Left lung (tissue), 10 donors: Measurements from ENCODE around the gene RBMS3. TPM values are rescaled to one million over a fixed set of nuclear protein-coding genes. Genes with fewer than 3 reads are reported as not detected.

ENCODE experiments used
- ATAC-seq: fragments of 200-7000 bp; cut with Tn5 transposase; one replicate; pipeline ENCODE4 v1.9.1; 2020; ENCODE audit warnings: moderate library complexity
- DNase-seq, 4 donors: peaks; one replicate each; pipeline ENCODE4 v3.0.0-alpha.2; 2013 to 2020
- H3K27ac ChIP-seq, 2 donors: fragments of 200-600 bp; sonication (generic) in 1 of 2; one replicate each; pipeline versions ENCODE4 v1.5.0 to v1.8.0; 2020 to 2021
- H3K27me3 ChIP-seq, 2 donors: fragments of 200-600 bp; sonication (generic) in 1 of 2; one replicate each; pipeline versions ENCODE4 v1.5.0 to v1.8.0; 2020 to 2021
- H3K36me3 ChIP-seq, 2 donors: fragments of 200-600 bp; sonication (generic) in 1 of 2; one replicate each; pipeline versions ENCODE4 v1.5.0 to v1.8.0; 2020 to 2021
- H3K4me1 ChIP-seq, 2 donors: fragments of 200-600 bp; one replicate each; pipeline ENCODE4 v1.8.0; 2021
- H3K4me3 ChIP-seq, 2 donors: fragments of 200-600 bp; sonication (generic) in 1 of 2; one replicate each; pipeline versions ENCODE4 v1.5.0 to v1.8.0; 2020 to 2021; ENCODE audit warnings: mild to moderate bottlenecking in 1 of 2
- H3K9me3 ChIP-seq, 2 donors: fragments of 200-600 bp; sonication (generic) in 1 of 2; one replicate each; pipeline versions ENCODE4 v1.5.0 to v1.8.0; 2020 to 2021
- intact Hi-C, 2 donors: fragments of 100-400 bp; cut with DNase I; formaldehyde crosslinking; loops; one replicate each; pipeline versions ENCODE4 v1.11.2 to v1.14.2; 2022
- polyA plus RNA-seq, 6 donors: library from polyadenylated mRNA; unstranded; fragments of 120-200 nt; gene quantifications; one replicate each; pipeline ENCODE4 v1.2.1, GENCODE V29; 2013; ENCODE audit not compliant: insufficient read length in 6 of 6
- total RNA-seq, 2 donors: library from RNA; stranded (reverse); fragmentation: NEBNext Ultra II Directional; extraction: Animal tissue kit (Norgen Biotek cat#: 25700); gene quantifications; one replicate each; pipeline ENCODE4 v1.2.1, GENCODE V29; 2021
- TF ChIP-seq, protein P1 (sequence below), 2 donors: fragments of 200-600 bp; sonication (generic) in 1 of 2; IDR thresholded peaks; one replicate each; pipeline versions ENCODE4 v1.5.0 to v1.8.0; 2021; ENCODE audit warnings: antibody characterized with exemption in 2 of 2
- donor health status: DM: no; HTN: yes; CAD: no.
- donor health status: DM: no; HTN: no; CAD: no.

RBMS3 gene
- total and polyA plus RNA-seq, 8 donors = 27.1 to 51.6 (median 37.6) TPM

DNA sequence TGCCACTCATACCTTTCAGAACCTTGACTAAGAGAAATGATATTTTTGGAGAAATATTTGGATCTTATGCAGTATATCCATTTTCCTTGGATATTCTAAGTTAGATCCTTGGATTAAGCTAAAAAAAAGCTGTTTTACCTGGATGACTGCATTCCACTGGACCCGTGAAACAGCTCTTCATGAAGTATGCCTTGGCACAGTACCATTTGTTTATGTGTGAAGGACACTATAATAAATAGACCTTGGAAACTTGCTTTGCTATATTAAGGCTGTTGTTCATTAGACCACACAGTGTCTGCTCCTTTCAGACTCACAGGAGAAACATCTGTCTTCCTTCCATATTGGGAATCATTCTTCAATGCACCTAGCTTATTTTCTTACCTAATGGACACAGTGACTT is 674.5 kb downstream of the RBMS3 start:
- TF ChIP-seq, protein P1, sequence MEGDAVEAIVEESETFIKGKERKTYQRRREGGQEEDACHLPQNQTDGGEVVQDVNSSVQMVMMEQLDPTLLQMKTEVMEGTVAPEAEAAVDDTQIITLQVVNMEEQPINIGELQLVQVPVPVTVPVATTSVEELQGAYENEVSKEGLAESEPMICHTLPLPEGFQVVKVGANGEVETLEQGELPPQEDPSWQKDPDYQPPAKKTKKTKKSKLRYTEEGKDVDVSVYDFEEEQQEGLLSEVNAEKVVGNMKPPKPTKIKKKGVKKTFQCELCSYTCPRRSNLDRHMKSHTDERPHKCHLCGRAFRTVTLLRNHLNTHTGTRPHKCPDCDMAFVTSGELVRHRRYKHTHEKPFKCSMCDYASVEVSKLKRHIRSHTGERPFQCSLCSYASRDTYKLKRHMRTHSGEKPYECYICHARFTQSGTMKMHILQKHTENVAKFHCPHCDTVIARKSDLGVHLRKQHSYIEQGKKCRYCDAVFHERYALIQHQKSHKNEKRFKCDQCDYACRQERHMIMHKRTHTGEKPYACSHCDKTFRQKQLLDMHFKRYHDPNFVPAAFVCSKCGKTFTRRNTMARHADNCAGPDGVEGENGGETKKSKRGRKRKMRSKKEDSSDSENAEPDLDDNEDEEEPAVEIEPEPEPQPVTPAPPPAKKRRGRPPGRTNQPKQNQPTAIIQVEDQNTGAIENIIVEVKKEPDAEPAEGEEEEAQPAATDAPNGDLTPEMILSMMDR (IDR thresholded peaks at IDR 0.05) = no peak
- H3K27ac ChIP-seq = no peak overlapping the region
- intact Hi-C loops = no loop called here
- ATAC-seq = peak; percentile 50
- no peaks in the 10 kb centered on the region for H3K4me1 ChIP-seq
- H3K36me3 ChIP-seq = no peaks in the 10 kb centered on the region
- DNase-seq = no peak
- no peaks in the 10 kb centered on the region for H3K9me3 ChIP-seq
- H3K27me3 ChIP-seq = no peaks in the 10 kb centered on the region
- no peak overlapping the region for H3K4me3 ChIP-seq

DNA sequence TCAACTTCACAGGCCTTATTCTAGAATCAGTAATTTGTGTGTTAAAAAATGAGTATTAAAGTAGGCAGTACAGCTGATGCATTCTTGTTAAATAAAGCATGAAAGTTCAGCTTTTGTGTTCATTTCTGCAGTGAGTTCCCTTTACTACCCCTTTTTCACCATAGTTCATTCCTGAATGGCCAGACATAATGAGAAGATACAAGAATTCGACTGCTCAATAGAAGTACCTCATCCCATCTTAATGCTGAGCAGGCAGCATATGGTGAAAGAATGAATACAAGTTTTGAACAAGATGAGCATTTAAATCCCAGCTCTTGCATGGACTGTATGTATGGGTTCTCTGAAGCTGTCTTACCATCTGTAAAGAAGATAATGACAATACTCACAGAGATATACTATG is 677.9 kb downstream of the RBMS3 start:
- Histone ChIP-seq H3K4me1 (no peaks in the 10 kb centered on the region), H3K27ac (no peak overlapping the region), H3K9me3 (no peaks in the 10 kb centered on the region), H3K36me3 (no peaks in the 10 kb centered on the region), H3K4me3 (no peak overlapping the region), H3K27me3 (no peaks in the 10 kb centered on the region)
- TF ChIP-seq, protein P1 (IDR thresholded peaks at IDR 0.05) = no peak
- ATAC-seq = no peak
- intact Hi-C loops = no loop called here
- no peak for DNase-seq

DNA sequence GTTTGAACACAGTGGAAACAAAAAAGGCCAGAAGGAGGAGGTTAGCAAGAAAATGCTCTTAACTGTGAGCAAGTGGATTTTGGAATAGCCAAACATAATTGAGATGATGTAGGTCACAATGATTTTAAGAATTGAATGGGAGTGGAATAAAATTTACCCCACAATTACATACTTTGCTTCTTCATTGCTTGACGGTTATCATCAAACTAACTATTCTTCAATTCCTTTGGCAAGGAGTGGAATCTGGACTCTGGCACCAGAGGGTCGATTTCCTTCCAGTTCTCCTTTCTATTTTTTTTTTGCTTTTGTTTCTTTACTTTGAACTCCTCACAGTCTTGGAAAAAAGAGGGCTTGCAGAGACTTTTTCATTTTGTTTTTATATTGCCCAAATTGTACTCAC is 691.0 kb downstream of the RBMS3 start:
- H3K9me3 ChIP-seq = peaks cover 0 to 5% of the 10 kb centered on the region in 2 donors
- H3K27me3 ChIP-seq = no peaks in the 10 kb centered on the region
- no peak overlapping the region for H3K4me3 ChIP-seq
- no peak for ATAC-seq
- TF ChIP-seq, protein P1 (IDR thresholded peaks at IDR 0.05) = no peak
- intact Hi-C loops = no loop called here
- H3K36me3 ChIP-seq = no peaks in the 10 kb centered on the region
- peak overlapping the region in 1 of 2 donors; percentile 61 for H3K27ac ChIP-seq
- H3K4me1 ChIP-seq = no peaks in the 10 kb centered on the region
- DNase-seq = no peak

DNA sequence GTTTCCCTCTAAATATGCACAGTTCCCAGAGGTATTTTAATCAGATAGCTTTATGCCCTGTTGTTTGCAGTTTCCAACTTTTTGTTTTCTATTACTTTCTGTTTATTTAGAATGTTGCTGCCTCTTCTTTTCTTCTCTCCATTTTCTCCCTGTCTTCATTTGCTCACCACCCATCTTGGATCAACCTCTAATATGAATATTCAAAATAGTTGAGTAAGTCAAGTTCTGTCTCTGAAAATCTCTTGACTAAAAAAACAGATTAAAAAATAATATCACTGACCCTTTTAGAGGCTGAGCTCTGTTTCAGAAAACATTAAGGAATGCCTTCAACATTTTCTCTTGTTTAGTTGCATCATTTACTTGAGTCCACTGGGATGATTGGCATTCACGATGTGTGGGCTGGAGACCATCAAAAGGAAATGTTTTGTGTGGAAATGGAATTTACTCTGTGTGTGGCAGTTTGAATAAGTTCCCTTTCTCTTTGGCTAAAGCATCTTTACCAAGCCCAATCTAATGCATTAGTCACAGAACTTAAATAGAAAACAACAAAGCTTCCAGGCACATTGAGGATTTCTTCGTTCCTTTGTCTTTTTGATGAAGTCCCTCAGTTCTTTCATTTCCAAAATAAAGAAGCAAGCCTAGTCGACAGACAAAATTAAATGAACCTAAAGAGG is 691.6 kb downstream of the RBMS3 start:
- no peaks in the 10 kb centered on the region for H3K27me3 ChIP-seq
- ATAC-seq (peak; percentile 64), DNase-seq (no peak)
- TF ChIP-seq, protein P1 (IDR thresholded peaks at IDR 0.05) = no peak
- no peaks in the 10 kb centered on the region for H3K4me1 ChIP-seq
- no peaks in the 10 kb centered on the region for H3K36me3 ChIP-seq
- H3K27ac ChIP-seq = peak overlapping the region in 1 of 2 donors; percentile 61
- intact Hi-C loops = no loop called here
- H3K9me3 ChIP-seq = peaks cover 0 to 5% of the 10 kb centered on the region in 2 donors
- H3K4me3 ChIP-seq = no peak overlapping the region

DNA sequence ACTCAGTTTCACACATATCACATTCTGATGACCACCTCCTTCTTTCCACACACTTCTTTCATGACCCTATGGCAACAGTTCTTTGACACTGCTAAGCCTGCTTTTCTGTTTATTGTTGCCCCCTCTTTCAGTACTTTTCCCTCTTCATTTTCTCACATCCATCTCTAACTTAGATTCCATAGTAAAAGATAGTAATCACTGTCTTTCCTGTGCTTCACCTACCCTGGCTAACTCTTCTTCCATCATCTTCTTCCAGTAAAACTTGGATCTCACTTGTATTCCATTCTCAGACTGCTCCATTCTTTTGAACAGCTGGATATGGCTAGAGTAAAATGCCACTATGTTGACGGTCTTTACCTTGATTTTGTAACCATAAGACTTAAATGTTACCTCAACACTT is 692.9 kb downstream of the RBMS3 start:
- Histone ChIP-seq H3K27me3 (no peaks in the 10 kb centered on the region), H3K36me3 (no peaks in the 10 kb centered on the region), H3K4me1 (no peaks in the 10 kb centered on the region), H3K27ac (no peak overlapping the region), H3K4me3 (no peak overlapping the region), H3K9me3 (peaks cover 0 to 5% of the 10 kb centered on the region in 2 donors)
- DNase-seq (no peak), ATAC-seq (no peak)
- intact Hi-C loops = no loop called here
- TF ChIP-seq, protein P1 (IDR thresholded peaks at IDR 0.05) = no peak
